ENCODE results near the gene ENKUR.

- no peak for TF ChIP-seq POLR2A (IDR thresholded peaks at IDR 0.05; ENCODE audit: low read depth, low read length)
- TF ChIP-seq TAF1 (IDR thresholded peaks at IDR 0.05; ENCODE audit: borderline replicate concordance, low read depth, low read length): no peak
Measured at GRCh38 chr10:24993237-24993958, 22.6 kb downstream of the ENKUR start.

Measured in GM12892 (cell line).